DMS79 (cell line): Measurements from ENCODE around the gene CENATAC.
"Not testable (repeated sequence)": the region's sequence is repeated elsewhere in the genome, so short reads cannot be mapped to it uniquely, and the experiment has no call there.

Source experiments
- DNase-seq: peaks from one replicate; lab custom pipeline; 2025; lab: John Stamatoyannopoulos, UW

CENATAC gene

DNA sequence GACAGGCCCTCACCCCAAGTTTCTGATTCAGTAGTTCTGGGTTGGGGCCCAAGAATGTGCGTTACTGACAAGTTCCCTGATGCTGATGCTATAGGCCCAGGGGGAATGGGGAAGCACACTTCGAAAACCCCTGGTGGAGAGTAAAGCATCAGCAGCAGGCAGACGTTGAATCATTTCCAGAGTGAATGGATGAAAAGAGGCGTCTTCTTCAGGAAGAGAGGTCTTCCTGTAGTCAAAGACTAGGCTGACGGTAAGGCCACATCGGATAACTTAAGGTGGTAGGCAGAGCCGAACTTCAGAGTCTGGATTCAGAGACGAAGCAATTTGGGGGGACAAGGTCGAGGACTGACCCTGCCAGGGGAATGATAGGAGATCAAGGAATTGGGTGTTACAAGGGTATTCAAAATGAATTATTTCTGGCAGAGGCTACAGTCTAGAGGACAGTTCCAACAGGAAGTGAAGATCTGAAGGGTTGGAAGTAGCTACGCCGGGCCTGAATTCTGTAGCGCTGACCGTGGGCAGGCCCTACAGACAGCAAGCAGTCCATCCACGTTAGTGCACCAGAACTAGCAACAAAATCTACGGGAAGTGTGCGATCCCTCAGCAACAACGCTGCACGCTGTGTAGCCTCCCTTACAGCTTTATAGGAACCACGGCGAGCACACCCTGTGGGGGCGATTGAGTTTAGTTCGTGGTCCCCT, 862 bp upstream of the CENATAC start:
- DNase-seq, result no peak

DNA sequence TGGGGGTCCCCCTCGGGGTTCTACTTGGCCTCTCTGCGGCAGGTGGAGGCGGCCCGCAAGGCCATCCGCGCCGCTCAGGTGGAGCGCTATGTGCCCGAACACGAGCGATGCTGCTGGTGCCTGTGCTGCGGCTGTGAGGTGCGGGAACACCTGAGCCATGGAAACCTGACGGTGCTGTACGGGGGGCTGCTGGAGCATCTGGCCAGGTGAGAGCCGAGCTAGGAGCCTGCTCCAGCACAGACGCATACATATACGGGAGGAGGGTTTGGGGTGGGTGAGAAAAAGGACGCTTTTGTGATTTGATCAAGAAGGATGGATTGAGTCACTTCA, 415 bp downstream of the CENATAC start:
- DNase-seq, result no peak

DNA sequence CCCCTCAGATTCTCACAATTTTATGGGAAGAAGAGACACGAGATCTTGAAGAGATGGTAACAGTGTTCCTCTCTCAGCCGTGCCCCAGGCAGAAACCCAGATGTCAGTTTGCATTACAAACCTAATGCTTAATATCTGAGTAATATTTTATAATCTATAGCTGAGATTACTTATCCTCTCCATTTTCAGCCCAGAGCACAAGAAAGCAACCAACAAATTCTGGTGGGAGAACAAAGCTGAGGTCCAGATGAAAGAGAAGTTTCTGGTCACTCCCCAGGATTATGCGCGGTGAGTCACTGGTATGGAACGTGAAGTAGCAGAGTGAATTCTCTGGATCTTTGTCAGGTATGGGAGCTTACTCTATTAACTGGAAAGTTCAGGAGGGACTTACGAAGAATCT, 884 bp downstream of the CENATAC start:
- DNase-seq, result no peak

GRCh38 chr11:119000906-119001305, 3.0 kb downstream of the CENATAC start:
- DNase-seq, result no peak

DNA sequence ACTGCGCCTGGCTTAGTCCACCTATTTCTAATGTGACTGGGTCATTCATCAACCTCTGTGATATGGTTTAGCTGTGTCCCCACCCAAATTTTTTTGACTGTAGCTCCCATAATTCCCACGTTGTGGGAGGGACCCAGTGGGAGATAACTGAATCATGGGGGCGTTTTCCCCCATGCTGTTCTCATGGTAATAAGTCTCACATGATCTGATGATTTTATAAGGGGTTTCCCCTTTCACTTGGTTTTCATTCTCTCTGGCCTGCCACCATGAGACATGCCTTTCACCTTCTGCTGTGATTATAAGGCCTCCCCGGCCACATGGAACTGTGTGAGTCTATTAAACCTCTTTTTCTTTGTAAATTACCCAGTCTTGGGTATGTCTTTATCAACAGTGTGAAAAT, 8.7 kb downstream of the CENATAC start:
- no peak for DNase-seq

DNA sequence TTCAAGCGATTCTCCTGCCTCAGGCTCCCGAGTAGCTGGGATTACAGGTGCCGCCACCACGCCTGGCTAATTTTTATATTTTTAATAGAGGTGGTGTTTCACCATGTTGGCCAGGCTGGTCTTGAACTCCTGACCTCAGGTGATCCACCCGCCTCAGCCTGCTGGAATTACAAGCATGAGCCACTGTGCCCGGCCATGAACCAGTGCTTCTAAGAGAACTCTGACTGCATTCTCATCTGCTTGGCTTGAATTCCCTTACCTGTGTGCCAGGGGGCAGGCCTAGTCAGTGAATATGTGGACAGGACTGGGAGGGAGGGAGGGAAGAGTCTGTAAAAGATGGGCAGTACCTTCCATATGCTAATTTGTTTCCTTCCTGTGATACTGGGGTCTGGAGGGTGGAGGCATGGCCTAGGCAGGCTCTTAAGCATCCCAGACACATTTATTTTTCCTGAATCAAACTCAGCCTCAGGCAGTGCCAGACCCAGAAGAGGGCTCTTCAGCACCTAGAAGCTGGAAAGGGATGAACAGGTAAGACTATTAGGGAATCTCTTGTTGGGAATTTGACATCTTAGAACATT, 13.6 kb downstream of the CENATAC start:
- DNase-seq, result no peak

DNA sequence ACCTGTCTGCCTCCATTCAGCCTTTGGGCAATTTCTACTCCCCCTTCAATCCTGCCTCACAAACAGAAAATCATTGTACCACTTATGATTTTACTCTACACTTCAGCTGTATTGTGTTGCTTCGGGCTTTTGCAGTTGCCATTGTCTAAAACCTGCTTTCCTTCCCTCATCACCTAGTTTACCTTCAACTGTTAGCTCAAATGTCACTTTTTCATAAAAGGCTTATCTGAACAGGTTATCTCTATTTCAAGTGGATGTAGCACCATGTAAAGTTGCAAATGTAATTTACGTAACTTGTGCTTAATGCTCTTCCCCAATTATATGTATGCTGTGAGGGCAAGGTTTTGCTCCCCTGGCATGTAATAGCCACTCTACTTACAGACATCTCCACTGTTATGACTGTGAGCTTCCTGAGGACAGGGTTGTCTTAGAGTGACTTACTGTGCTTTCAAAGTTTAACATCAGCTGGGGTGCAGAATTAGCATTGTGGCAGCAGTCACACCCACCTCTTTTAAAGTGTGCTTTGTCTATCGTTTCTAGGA, 14.8 kb downstream of the CENATAC start:
- no peak for DNase-seq

GRCh38 chr11:119014209-119014924, 16.4 kb downstream of the CENATAC start:
- DNase-seq, result no peak

- no peak for DNase-seq
These were observed 17.2 kb downstream of the CENATAC start for GRCh38 chr11:119015054-119015611.

DNA sequence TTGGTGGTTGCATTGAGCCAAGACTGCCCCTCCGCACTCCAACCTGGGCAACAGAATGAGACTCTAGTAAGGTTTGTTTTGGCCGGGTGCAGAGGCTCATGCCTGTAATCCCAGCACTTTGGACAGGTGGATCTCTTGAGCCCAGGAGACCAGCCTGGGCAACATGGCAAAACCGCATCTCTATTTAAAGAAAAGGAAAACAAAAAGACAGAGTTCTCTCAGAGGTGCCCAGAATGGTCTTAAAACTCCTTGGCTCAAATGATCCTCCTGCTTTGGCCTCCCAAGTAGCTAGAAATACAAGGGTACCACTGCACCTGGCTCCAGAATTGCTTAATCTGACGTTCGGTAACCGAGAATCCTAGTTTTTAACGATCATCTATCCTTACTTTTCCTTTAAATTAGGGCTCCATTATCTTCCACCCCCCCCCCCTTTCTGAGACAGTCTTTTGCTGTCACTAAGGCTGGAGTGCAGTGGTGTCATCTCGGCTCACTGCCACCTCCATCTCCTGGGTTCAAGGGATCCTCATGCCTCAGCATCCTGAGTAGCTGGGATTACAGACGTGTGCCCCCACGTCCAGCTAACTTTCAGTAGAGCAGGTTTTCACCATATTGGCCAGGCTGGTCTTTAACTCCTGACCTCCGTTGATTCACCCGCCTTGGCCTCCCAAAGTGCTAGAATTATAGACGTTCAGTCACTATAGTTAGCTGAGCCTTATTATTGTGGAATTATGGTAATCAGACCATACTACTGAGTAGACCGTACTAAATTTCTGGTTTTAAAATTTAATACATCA, 18.5 kb downstream of the CENATAC start:
- no peak for DNase-seq

- DNase-seq, result not testable (repeated sequence)
These were observed 19.4 kb downstream of the CENATAC start for GRCh38 chr11:119017377-119017776.

GRCh38 chr11:119018074-119018938, 20.4 kb downstream of the CENATAC start, which contains the start of the genes RPS25 and TRAPPC4:
Gene RPS25 (minus strand): TSS chr11:119018343. CDS start chr11:119018284, 59 bp downstream.
Gene TRAPPC4 (plus strand): TSS chr11:119018766. CDS start chr11:119018796, 30 bp downstream.
- DNase-seq, result peak; percentile 99

- DNase-seq, result no peak
These were observed 22.1 kb downstream of the CENATAC start for GRCh38 chr11:119019996-119020395.

- DNase-seq, result no peak
These were observed 23.7 kb downstream of the CENATAC start for GRCh38 chr11:119021631-119022030.

- no peak for DNase-seq
These were observed 25.8 kb downstream of the CENATAC start for GRCh38 chr11:119023741-119024140.

- no peak for DNase-seq
These were observed 26.6 kb downstream of the CENATAC start for GRCh38 chr11:119024430-119025098.

GRCh38 chr11:119025099-119025473, 27.1 kb downstream of the CENATAC start:
- DNase-seq, result no peak

DNA sequence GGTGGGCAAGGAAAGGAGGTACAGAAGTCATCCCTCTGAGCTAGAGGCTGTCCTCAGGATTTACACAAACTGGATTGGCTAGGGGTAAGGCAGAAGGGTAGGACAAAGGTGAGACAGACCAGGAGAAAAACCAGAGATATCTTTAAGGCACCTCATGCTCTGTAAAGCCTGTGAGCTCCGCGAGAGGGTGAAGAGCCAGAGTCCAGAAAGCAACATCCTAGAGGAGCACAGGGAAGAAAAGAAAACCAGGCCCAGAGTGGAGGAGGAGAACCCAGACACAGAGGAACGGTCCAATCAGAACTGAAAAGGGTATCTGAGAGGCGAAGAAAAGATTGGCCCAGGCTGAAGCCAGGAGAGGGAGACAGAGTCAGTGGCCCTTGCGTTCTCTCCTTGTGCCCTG, 27.6 kb downstream of the CENATAC start:
- no peak for DNase-seq

- no peak for DNase-seq
These were observed 28.2 kb downstream of the CENATAC start for GRCh38 chr11:119025978-119026766.
